ENCODE data around the gene FBXO24. TPM values are rescaled to one million over a fixed set of nuclear protein-coding genes. Genes with fewer than 3 reads are reported as not detected.

FBXO24 gene
- total and polyA plus RNA-seq, 2 of the 4 experiments (the other 2 are of a cell fraction): 0.43 to 0.54 TPM

- no peak for TF ChIP-seq FOS (IDR thresholded peaks at IDR 0.05; ENCODE audit: low read depth, low read length)
These were observed 23.7 kb upstream of the FBXO24 start (continued) for GRCh38 chr7:100562195-100563099.

DNA sequence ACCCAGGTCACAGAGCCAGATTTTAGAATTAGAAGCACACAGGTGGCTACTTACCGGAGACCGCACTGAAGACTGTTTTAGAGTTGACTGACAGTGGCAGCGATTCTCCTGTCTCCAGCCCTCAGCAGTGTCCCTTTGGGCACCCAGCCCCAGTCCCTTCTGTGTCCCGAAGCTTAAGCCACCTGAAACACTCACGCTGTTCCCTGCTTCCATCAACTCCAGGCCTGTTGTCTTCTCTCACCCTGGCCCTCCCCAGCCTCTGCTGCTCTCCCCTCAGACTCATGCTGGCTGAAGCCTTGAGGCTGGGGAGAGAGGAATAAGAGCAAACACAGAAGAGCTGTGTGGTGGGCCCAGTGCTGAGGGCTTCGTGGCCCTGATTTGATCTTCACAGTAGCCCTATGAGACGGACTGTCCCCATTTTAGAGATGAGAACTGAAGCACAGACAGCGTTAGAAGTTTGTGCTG is 23.0 kb upstream of the FBXO24 start:
- Histone ChIP-seq H2BK5ac (ENCODE audit: low read depth, low read length, poor library complexity, severe bottlenecking) (no peak overlapping the region), H2BK120ac (ENCODE audit: low read depth, low read length) (no peak overlapping the region), H3K4me2 (ENCODE audit: low read depth, low read length) (no peak overlapping the region), H3K36me3 (ENCODE audit: control insufficient read depth, insufficient read depth, low read length) (no peaks in the 10 kb centered on the region), H3K79me1 (ENCODE audit: low read depth in 1 of 2, low read length in 2 of 2) (no peaks in the 10 kb centered on the region), H2AFZ (replicated peaks; ENCODE audit: low read length, poor library complexity) (peak overlapping the region; percentile 7), H2BK15ac (ENCODE audit: low read depth, low read length) (no peak overlapping the region), H3K56ac (ENCODE audit: extremely low read depth, insufficient read depth, low read length) (no peak overlapping the region), H3K23ac (ENCODE audit: low read depth, low read length) (no peak overlapping the region), H3K4ac (ENCODE audit: low read depth, low read length) (no peak overlapping the region), H4K91ac (ENCODE audit: insufficient read depth, low read depth, low read length) (no peak overlapping the region), H3K4me1 (ENCODE audit: control insufficient read depth, insufficient read depth, low read length) (peaks cover 2% of the 10 kb centered on the region; the same call in 1 of the 2 replicates), H3K14ac (replicated peaks; ENCODE audit: low read depth, low read length) (no peak overlapping the region), H4K5ac (ENCODE audit: low read depth, low read length) (no peak overlapping the region), H3K9me3 (ENCODE audit: control insufficient read depth, insufficient read depth, low read length) (no peaks in the 10 kb centered on the region), H3K18ac (ENCODE audit: low read depth, low read length) (no peak overlapping the region), H3K27me3 (ENCODE audit: control insufficient read depth, insufficient read depth, low read length) (no peaks in the 10 kb centered on the region), H2AK9ac (replicated peaks; ENCODE audit: low read depth, low read length, poor library complexity) (no peak overlapping the region), H3K4me3 (ENCODE audit: insufficient read depth, low read depth, low read length) (no peak overlapping the region), H4K20me1 (ENCODE audit: insufficient read depth, low read length) (no peaks in the 10 kb centered on the region), H2AK5ac (ENCODE audit: low read depth, low read length) (no peak overlapping the region), H3K9me1 (ENCODE audit: insufficient read depth, low read length) (no peaks in the 10 kb centered on the region), H3K9ac (ENCODE audit: low read depth, low read length) (no peak overlapping the region), H4K8ac (ENCODE audit: low read depth in 2 of 2, low read length in 2 of 2) (no peak overlapping the region), H3K27ac (ENCODE audit: insufficient read depth, low read length) (no peak overlapping the region), H2BK20ac (ENCODE audit: low read depth, low read length) (no peak overlapping the region)
- TF ChIP-seq MAFK (IDR thresholded peaks at IDR 0.05; ENCODE audit: low read depth, low read length) (no peak), MAZ (IDR thresholded peaks at IDR 0.05; ENCODE audit: borderline replicate concordance, low read depth, low read length) (no peak), MXI1 (IDR thresholded peaks at IDR 0.05; ENCODE audit: borderline replicate concordance, low read depth, low read length) (no peak), SMC3 (IDR thresholded peaks at IDR 0.05; ENCODE audit: low read depth, low read length) (no peak), ELK1 (IDR thresholded peaks at IDR 0.05; ENCODE audit: borderline replicate concordance, low read depth, low read length) (no peak)
- CTCF ChIA-PET: interaction anchor here (0.5 to 1.5 kb wide), 5 partner anchors 45 to 129 kb away, joined by 3 to 9 read pairs (median 4); no protein-coding TSS in a partner anchor
- POLR2A ChIA-PET (ENCODE audit: unreplicated experiment): no interaction called here
- WGBS, 2 experiments (ENCODE audit: extremely low coverage in 2 of 2, insufficient read length in 1 of 2): 79% methylated on average over 6 of the region's 8 CpGs; no CpG with 5 or more reads in 1 of the 2 experiments
- in situ Hi-C loops (cut with MboI; ENCODE audit: low sequenced_read_pairs) (loop anchor here (5.0 kb wide), 1 partner anchor 91 kb away; no protein-coding TSS in a partner anchor), dilution Hi-C loops (cut with HindIII; ENCODE audit: low sequenced_read_pairs, unreplicated experiment) (no loop called here), intact Hi-C loops (cut with micrococcal nuclease) (no loop called here)
- BruUV-seq (replicated peaks): no TSS peak
- ATAC-seq (ENCODE audit: low read depth) (no peak), DNase-seq (no peak)

Measured in IMR-90 (cell line).